Mesothelial cell of epicardium (in vitro differentiated cells): ENCODE results near the gene PCBP1. TPM values are rescaled to one million over a fixed set of nuclear protein-coding genes. Genes with fewer than 3 reads are reported as not detected.

Experiments used
- DNase-seq, 2 experiments: peaks; one replicate each; pipeline ENCODE4 v3.0.0; 2021; ENCODE audit warnings: low spot score in 2 of 2; ENCODE audit not compliant: unreplicated experiment in 2 of 2
- H3K27ac Mint-ChIP-seq: 2 replicates; pipeline ENCODE4 v1.8.0; 2021; ENCODE audit warnings: mixed read lengths
- H3K27me3 Mint-ChIP-seq: 2 replicates; pipeline ENCODE4 v1.8.0; 2021; ENCODE audit warnings: low read depth, mixed read lengths
- H3K36me3 Mint-ChIP-seq: 2 replicates; pipeline ENCODE4 v1.8.0; 2021; ENCODE audit warnings: mixed read lengths
- H3K4me1 Mint-ChIP-seq: 2 replicates; pipeline ENCODE4 v1.8.0; 2021; ENCODE audit warnings: mixed read lengths
- H3K4me3 Mint-ChIP-seq: 2 replicates; pipeline ENCODE4 v1.8.0; 2021; ENCODE audit warnings: mild to moderate bottlenecking, moderate library complexity, mixed read lengths
- H3K9me3 Mint-ChIP-seq: 2 replicates; pipeline ENCODE4 v1.8.0; 2021; ENCODE audit warnings: mixed read lengths
- total RNA-seq: library from RNA; stranded (reverse); gene quantifications from 3 replicates; pipeline ENCODE4 v1.2.1, GENCODE V29; 2021
- TF ChIP-seq, protein P1 (sequence below): fragments of 200-600 bp; sonication (generic); IDR thresholded peaks from one replicate; pipeline ENCODE4 v1.5.0; 2021; ENCODE audit warnings: antibody characterized with exemption; ENCODE audit not compliant: unreplicated experiment

PCBP1 gene
- total RNA-seq, 1 donor from 2014 or later, result 245 TPM

DNA sequence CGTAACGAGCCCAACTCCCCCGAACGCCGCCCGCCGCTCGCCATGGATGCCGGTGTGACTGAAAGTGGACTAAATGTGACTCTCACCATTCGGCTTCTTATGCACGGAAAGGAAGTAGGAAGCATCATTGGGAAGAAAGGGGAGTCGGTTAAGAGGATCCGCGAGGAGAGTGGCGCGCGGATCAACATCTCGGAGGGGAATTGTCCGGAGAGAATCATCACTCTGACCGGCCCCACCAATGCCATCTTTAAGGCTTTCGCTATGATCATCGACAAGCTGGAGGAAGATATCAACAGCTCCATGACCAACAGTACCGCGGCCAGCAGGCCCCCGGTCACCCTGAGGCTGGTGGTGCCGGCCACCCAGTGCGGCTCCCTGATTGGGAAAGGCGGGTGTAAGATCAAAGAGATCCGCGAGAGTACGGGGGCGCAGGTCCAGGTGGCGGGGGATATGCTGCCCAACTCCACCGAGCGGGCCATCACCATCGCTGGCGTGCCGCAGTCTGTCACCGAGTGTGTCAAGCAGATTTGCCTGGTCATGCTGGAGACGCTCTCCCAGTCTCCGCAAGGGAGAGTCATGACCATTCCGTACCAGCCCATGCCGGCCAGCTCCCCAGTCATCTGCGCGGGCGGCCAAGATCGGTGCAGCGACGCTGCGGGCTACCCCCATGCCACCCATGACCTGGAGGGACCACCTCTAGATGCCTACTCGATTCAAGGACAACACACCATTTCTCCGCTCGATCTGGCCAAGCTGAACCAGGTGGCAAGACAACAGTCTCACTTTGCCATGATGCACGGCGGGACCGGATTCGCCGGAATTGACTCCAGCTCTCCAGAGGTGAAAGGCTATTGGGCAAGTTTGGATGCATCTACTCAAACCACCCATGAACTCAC, 673 bp downstream of the PCBP1 start:
- no peaks in the 10 kb centered on the region for H3K9me3 Mint-ChIP-seq
- TF ChIP-seq, protein P1, sequence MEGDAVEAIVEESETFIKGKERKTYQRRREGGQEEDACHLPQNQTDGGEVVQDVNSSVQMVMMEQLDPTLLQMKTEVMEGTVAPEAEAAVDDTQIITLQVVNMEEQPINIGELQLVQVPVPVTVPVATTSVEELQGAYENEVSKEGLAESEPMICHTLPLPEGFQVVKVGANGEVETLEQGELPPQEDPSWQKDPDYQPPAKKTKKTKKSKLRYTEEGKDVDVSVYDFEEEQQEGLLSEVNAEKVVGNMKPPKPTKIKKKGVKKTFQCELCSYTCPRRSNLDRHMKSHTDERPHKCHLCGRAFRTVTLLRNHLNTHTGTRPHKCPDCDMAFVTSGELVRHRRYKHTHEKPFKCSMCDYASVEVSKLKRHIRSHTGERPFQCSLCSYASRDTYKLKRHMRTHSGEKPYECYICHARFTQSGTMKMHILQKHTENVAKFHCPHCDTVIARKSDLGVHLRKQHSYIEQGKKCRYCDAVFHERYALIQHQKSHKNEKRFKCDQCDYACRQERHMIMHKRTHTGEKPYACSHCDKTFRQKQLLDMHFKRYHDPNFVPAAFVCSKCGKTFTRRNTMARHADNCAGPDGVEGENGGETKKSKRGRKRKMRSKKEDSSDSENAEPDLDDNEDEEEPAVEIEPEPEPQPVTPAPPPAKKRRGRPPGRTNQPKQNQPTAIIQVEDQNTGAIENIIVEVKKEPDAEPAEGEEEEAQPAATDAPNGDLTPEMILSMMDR, result no peak
- DNase-seq, result peak; percentile 40 to 64

DNA sequence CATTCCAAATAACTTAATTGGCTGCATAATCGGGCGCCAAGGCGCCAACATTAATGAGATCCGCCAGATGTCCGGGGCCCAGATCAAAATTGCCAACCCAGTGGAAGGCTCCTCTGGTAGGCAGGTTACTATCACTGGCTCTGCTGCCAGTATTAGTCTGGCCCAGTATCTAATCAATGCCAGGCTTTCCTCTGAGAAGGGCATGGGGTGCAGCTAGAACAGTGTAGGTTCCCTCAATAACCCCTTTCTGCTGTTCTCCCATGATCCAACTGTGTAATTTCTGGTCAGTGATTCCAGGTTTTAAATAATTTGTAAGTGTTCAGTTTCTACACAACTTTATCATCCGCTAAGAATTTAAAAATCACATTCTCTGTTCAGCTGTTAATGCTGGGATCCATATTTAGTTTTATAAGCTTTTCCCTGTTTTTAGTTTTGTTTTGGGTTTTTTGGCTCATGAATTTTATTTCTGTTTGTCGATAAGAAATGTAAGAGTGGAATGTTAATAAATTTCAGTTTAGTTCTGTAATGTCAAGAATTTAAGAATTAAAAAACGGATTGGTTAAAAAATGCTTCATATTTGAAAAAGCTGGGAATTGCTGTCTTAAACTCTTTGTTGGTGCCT, 1.4 kb downstream of the PCBP1 start:
- TF ChIP-seq, protein P1, result no peak
- H3K4me3 Mint-ChIP-seq, result peak overlapping the region; percentile 92
- no peaks in the 10 kb centered on the region for H3K27me3 Mint-ChIP-seq
- peak overlapping the region; percentile 99 for H3K27ac Mint-ChIP-seq
- DNase-seq, result no peak
- no peaks in the 10 kb centered on the region for H3K9me3 Mint-ChIP-seq
- H3K36me3 Mint-ChIP-seq, result peaks cover 6% of the 10 kb centered on the region
- H3K4me1 Mint-ChIP-seq, result peaks cover 42% of the 10 kb centered on the region

More for the DNA sequence above, 673 bp downstream of the PCBP1 start:
- H3K4me1 Mint-ChIP-seq, result peaks cover 46% of the 10 kb centered on the region
- H3K27me3 Mint-ChIP-seq, result no peaks in the 10 kb centered on the region
- H3K4me3 Mint-ChIP-seq, result peak overlapping the region; percentile 92
- peaks cover 14% of the 10 kb centered on the region for H3K36me3 Mint-ChIP-seq
- H3K27ac Mint-ChIP-seq, result peak overlapping the region; percentile 99

DNA sequence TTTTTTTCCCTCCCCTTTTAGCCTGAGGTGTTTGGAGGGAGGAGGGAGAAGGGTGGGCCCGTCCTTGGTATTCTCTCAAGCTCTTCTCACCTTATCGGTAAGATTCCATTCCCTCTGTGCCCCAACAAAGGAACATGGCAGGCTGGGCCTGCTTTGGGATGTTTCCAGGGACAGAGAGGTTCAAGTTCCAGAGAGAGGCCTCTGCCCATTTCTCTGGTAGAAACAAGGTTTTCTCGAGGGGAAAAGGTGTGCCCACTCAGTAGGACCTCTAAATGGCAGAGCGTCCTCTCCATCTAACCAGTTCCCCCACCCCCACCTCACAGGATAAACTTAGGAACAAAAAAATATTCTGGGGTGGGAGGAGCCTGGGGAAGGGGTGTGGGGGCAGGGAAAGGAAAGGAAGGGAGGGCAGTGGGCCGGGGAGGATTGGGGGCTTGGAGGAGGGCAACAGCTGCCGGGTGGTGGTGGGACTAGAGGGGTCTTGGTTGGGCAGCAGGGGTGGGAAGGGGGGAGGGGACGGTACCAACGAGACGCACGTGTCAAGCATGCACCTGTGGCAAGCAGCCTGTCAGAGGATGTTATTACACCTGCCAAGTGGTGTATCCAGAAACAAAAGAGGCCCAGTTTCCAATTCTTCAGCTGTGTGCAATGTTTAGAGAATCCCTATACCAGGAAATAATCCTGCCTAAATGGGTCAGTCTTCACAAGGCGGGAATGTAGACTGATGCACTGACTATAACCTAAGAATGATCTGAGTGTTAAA, 2.1 kb downstream of the PCBP1 start:
- Mint-ChIP-seq H3K4me1 (peaks cover 35% of the 10 kb centered on the region), H3K4me3 (peak overlapping the region; percentile 92), H3K27ac (peak overlapping the region; percentile 99), H3K27me3 (no peaks in the 10 kb centered on the region), H3K9me3 (no peaks in the 10 kb centered on the region), H3K36me3 (peaks cover 5% of the 10 kb centered on the region)
- TF ChIP-seq, protein P1, result no peak
- DNase-seq, result no peak

DNA sequence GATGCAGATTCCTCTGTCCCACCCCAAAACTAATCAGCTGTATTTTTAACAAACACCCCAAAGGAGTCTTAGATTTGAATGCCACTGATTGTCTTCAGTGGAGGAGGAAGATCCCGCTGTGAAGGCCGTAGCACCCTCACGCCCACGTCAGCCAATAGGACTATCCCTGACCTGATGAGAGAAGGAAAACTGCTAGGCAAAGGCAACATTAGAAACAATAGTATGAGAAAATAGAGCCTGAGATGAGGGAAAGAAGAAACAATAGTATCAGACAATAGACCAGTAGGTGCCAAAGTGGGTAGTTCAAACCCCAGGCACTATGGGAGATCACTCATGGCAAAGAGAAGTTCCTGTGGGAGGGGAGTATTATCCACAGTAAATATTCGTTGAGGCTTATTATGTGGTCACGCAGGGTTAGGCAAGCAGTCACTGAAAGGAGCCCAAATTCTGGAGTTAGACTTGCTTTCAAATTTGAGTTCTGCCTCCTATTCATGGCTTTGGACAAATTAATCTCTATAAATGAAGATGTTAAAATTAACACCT, 2.8 kb downstream of the PCBP1 start:
- peaks cover 5% of the 10 kb centered on the region for H3K36me3 Mint-ChIP-seq
- no peak for DNase-seq
- no peaks in the 10 kb centered on the region for H3K27me3 Mint-ChIP-seq
- H3K4me3 Mint-ChIP-seq, result peak overlapping the region; percentile 92
- H3K27ac Mint-ChIP-seq, result peak overlapping the region; percentile 99
- TF ChIP-seq, protein P1, result no peak
- H3K9me3 Mint-ChIP-seq, result no peaks in the 10 kb centered on the region
- H3K4me1 Mint-ChIP-seq, result peaks cover 32% of the 10 kb centered on the region

DNA sequence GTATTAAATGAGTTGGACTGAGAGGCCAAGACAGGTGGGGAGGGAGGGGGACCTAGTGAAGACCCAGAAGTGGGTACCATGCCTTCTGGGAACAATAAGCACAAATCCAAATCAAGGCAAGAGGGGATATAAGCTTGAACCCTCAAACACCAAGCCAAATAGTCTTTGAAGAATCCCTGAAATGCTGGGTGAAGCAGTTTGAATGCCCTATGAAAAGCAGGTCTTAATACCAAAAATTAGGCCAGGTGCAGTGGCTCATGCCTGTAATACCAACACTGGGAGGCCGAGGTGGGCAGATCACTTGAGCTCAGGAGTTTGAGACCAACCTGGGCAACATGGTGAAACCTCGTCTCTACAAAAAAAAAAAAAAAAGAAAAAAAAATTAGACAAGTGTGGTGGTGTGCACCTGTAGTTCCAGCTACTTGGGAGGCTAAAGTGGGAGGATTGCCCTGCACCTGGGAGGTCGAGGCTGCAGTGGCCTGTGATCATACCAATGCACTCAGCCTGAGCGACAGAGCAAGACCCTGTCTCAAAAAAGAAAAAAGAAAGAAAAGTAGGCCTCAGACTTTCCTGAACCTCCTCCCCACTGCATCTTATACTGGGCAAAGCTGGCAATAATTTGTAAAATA, 3.5 kb downstream of the PCBP1 start:
- peaks cover 24% of the 10 kb centered on the region for H3K4me1 Mint-ChIP-seq
- TF ChIP-seq, protein P1, result no peak
- peaks cover 5% of the 10 kb centered on the region for H3K36me3 Mint-ChIP-seq
- peak overlapping the region; percentile 99 for H3K27ac Mint-ChIP-seq
- H3K4me3 Mint-ChIP-seq, result no peak overlapping the region
- no peaks in the 10 kb centered on the region for H3K9me3 Mint-ChIP-seq
- H3K27me3 Mint-ChIP-seq, result no peaks in the 10 kb centered on the region
- no peak for DNase-seq
